ENCODE data around the gene PPIP5K1.

Gene PPIP5K1

DNA sequence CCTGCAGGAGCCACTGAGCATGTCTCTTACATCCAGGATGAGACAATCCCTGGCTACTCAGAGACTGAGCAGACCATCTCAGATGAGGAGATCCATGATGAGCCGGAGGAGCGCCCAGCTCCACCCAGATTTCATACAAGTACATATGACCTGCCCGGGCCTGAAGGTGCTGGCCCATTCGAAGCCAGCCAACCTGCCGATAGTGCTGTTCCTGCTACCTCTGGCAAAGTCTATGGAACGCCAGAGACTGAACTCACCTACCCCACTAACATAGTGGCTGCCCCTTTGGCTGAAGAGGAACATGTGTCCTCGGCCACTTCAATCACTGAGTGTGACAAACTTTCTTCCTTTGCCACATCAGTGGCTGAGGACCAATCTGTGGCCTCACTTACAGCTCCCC is 66.4 kb downstream of the PPIP5K1 start:
- in situ Hi-C loops (cut with HindIII; ENCODE audit: low pct_ligation_motif_present, low pct_unique_long_range_greater_than_20kb, low sequenced_read_pairs) = no loop called here
- DNase-seq = no peak

DNA sequence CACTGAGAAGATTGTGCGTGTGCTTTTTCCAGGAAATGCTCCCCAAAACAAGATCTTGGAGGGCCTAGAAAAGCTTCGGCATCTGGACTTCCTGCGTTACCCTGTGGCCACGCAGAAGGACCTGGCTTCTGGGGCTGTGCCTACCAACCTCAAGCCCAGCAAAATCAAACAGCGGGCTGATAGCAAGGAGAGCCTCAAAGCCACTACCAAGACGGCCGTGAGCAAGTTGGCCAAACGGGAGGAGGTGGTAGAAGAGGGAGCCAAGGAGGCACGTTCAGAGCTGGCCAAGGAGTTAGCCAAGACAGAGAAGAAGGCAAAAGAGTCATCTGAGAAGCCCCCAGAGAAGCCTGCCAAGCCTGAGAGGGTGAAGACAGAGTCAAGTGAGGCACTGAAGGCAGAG is 67.8 kb downstream of the PPIP5K1 start:
- DNase-seq = no peak
- in situ Hi-C loops (cut with HindIII; ENCODE audit: low pct_ligation_motif_present, low pct_unique_long_range_greater_than_20kb, low sequenced_read_pairs) = no loop called here

DNA sequence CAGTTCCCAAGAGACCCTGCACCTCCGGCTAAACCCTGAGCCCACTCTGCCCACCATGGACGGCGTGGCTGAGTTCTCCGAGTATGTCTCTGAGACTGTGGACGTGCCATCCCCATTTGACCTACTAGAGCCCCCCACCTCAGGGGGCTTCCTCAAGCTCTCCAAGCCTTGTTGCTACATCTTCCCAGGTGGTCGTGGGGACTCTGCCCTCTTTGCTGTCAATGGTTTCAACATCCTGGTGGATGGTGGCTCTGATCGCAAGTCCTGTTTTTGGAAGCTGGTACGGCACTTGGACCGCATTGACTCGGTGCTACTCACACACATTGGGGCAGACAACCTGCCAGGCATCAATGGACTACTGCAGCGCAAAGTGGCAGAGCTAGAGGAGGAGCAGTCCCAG is 68.6 kb downstream of the PPIP5K1 start:
- in situ Hi-C loops (cut with HindIII; ENCODE audit: low pct_ligation_motif_present, low pct_unique_long_range_greater_than_20kb, low sequenced_read_pairs) = no loop called here
- DNase-seq = no peak

DNA sequence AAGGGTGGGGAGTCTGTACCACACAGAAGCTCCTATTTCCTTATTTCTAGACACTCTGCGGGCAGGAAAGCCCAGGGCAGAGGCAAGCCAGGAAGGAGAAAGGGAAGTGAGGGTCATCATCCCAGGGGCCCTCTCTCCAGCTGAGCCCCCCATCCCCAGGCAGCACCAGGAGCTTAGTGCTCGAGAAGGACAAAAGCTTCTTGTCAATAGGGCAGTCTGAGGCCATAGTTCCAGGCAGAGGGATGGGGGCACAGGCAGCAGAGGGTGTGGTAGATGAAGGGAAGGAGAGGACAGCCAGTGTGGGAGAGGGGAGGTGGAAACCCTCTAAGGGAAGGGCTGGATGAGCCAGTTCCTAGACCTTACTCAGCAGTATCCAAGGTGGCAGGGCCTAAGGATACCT is 69.9 kb downstream of the PPIP5K1 start:
- DNase-seq = no peak
- in situ Hi-C loops (cut with HindIII; ENCODE audit: low pct_ligation_motif_present, low pct_unique_long_range_greater_than_20kb, low sequenced_read_pairs) = no loop called here

DNA sequence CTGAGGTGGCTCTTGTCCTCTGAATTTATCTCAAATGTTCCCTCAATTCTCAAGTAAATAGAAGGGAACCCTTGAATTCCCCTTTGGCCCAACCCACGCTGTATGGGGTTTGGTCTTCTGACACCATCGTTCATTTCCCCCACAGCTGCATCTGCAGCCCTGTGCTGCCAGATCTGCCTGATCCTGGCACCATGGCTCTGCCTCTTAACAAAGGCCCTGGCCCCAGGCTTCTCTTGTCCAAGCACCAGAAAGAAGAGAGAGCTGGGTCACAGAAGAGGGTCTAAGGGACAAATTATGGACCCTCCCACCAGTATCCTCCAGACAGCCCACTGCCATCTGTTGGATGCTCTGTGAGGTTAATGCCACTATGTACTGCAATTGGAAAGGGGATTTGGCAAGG is 70.8 kb downstream of the PPIP5K1 start:
- in situ Hi-C loops (cut with HindIII; ENCODE audit: low pct_ligation_motif_present, low pct_unique_long_range_greater_than_20kb, low sequenced_read_pairs) = no loop called here
- no peak for DNase-seq

DNA sequence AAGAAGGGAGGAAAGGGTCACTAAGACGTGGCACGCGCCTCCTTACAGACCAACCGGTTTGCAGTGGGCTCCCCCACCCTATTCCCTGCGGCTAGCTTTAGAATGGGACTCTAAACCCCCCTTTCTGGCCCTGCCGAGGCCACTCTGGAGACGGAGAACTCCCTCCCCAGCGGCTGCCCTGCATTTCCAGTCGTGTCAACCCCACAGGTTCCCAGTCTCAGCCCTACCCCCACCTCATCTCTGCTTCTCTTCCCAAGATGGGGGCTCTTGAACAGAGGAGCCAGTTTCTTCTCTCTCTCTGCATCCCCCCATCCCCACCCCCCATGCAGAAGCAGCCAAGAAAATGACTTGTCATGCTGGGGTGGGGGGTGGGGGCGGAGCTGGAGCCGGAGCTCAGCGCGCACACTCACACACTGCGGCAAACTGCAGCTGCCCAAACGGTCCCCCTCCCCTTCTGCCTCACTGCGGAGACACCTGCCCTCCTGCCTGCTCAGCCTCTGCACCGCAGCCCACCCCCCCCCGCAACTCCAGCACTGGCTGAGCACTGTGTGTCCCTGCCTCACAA is 71.7 kb downstream of the PPIP5K1 start:
- in situ Hi-C loops (cut with HindIII; ENCODE audit: low pct_ligation_motif_present, low pct_unique_long_range_greater_than_20kb, low sequenced_read_pairs) = no loop called here

DNA sequence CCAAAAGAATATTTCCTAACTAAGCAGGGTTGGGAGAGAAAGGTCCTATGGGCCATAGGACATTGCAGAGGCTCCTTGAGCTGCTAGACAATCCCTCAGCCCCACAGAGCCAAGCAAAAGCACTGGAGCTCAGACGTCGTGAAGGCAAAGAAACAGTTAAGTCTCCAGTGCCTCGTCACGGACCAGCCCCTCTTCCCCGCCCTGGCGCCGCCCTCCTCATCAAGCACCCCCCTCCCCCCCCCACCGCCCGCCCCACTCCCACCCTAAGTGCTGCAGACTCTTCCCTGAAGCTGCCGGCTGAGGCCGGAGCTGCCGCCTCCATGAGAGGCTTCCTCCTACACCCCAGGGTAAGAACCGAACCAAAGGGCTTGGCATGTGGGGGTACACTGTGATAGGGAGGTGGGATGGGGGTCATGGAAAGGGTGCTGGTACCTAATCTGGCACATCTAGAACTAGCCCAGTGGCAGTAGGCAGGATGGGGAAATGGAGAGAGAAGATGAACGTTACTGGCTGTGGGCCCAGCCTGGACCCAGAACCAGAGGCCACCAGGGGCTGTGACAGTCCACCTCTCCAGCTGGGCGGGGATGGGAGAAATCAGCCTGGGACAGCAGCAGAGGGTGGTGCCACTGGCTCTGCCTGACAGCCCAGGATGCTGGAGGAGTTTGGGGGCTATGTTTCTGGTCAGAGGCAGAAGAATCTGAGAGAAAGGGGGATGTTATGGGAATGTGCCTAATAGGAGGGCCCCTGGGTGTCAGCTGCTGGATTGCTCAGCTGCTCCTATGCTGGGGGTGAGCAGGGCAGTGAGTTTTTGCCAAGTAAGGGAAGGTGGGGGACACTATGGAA is 72.4 kb downstream of the PPIP5K1 start, which contains the start of gene MAP1A:
TSS of gene MAP1A (plus strand) at position 255 of the 843 bp plus-strand sequence. CDS start 3,866 bp downstream, outside the sequence.
- no peak for DNase-seq
- in situ Hi-C loops (cut with HindIII; ENCODE audit: low pct_ligation_motif_present, low pct_unique_long_range_greater_than_20kb, low sequenced_read_pairs) = no loop called here

More for the DNA sequence above, 71.7 kb downstream of the PPIP5K1 start:
- no peak for DNase-seq

DNA sequence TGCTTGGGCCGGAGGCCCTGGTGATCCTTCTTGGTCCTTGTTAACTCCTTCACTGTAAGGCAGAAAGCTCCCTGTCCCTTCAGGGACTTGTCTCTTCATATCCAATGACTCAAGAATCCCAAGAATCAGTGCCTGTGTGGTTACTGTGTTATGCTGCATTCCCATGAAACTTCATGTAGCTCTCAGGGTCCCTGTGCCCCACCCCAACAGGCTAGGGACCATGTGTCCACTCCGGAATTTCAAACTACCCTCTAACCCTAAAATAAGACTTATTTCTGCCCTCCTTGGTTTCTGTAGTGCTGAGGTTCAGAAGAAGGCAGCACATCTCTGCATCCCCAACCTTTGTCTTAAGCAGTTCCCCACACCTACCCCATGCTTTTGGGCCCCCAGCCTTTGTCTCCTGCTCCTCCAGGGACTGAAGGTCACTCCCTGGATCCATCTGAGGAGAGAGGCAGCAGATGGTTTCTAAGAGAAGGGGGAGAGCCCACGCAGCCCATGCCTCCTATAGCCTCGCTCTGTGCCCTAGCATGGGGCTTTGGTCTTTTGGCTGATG is 73.1 kb downstream of the PPIP5K1 start:
- in situ Hi-C loops (cut with HindIII; ENCODE audit: low pct_ligation_motif_present, low pct_unique_long_range_greater_than_20kb, low sequenced_read_pairs) = no loop called here
- no peak for DNase-seq

DNA sequence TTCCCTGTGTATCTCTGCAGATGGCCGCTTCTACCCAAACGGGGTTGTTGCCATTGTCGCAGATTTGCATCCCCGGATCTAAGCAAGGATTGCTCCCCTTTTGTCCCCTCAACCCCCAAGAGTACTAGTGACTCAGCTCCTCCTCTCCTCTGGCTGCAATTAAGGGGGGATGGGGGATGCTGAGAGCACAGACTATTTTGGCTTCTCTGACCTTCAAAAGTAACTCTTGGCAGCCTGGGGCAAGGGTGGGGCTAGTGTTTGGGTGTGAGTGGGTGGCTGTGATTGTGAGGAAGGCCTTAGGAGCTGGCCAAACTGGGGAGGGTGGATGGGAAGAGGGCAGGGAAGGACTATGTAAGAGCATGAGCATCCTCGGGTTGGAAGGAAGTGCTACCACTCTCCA is 73.8 kb downstream of the PPIP5K1 start:
- DNase-seq = no peak
- in situ Hi-C loops (cut with HindIII; ENCODE audit: low pct_ligation_motif_present, low pct_unique_long_range_greater_than_20kb, low sequenced_read_pairs) = no loop called here

DNA sequence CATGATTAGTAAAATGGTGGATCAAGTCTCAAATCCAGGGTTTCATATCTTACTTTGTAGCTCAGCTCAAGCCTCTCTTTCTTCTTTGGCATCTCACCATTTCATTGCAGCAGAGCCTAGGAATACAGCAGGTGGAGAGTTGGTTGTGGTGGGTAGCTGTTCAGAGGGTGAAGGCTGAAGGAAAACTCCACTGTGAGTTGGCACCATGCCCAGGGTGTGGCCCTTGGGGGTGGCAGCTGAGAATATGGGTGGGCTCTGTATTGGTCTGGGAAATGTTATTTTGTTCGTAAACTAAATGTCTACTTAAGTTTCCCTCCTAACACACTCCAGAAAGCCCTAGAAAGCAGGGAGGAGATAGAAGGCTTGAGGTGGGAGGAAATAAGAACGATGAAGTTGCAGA is 74.3 kb downstream of the PPIP5K1 start:
- DNase-seq = no peak
- in situ Hi-C loops (cut with HindIII; ENCODE audit: low pct_ligation_motif_present, low pct_unique_long_range_greater_than_20kb, low sequenced_read_pairs) = no loop called here

DNA sequence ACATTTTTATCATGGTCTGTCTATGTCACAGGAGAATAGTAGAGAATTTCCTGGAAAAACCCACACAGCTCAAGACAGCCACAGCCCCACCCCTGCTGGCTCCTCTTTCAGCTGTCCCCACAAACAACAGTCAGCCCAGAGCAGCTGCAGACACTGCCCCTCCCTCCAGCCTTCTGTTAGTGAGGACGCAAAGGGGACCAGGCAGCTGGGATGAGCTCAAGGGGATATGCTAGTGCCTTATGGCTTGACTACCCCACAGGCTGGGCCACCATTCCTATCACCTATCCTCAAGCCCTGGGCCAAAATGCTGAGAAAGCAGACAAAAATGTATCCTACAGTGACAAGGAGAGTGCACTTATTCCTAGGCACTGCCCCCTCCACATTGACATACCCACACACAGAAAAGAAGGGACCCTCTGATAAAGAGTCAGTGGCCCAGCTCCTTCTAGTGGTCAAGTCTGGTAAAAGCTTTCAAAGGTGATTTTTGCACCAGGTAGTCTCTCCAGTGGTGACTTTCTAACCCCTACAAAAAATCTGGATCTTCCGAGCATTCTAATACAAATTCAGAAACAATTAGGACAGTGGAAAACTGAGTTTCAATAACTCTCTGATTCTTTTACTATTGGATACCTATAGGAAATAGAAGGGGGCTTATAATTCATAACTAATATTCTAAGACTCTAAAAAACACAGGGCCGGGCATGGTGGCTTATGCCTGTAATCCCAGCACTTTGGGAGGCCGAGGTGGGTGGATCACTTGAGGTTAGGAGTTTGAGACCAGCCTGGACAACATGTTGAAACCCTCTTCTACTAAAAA is 75.6 kb downstream of the PPIP5K1 start:
- peak; percentile 12 for DNase-seq
- in situ Hi-C loops (cut with HindIII; ENCODE audit: low pct_ligation_motif_present, low pct_unique_long_range_greater_than_20kb, low sequenced_read_pairs) = no loop called here

DNA sequence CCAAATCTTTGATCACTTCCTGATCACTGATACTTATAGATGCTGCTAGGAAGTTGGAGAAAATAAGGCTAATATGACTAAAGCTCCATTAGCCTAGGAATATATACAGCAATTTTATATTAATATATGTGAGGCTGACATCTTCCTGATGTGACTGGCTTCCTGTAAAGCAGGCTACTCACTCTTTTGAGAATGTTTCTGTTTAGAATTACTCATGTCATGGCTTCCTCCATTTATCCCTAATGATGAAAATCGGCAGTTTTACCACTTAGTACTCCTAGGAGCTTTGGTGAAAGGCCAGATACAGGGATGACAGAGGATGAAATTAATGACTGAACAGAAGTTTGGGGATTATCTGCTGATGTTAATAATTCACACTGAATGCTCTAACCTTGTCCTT is 76.5 kb downstream of the PPIP5K1 start:
- DNase-seq = no peak
- in situ Hi-C loops (cut with HindIII; ENCODE audit: low pct_ligation_motif_present, low pct_unique_long_range_greater_than_20kb, low sequenced_read_pairs) = no loop called here

DNA sequence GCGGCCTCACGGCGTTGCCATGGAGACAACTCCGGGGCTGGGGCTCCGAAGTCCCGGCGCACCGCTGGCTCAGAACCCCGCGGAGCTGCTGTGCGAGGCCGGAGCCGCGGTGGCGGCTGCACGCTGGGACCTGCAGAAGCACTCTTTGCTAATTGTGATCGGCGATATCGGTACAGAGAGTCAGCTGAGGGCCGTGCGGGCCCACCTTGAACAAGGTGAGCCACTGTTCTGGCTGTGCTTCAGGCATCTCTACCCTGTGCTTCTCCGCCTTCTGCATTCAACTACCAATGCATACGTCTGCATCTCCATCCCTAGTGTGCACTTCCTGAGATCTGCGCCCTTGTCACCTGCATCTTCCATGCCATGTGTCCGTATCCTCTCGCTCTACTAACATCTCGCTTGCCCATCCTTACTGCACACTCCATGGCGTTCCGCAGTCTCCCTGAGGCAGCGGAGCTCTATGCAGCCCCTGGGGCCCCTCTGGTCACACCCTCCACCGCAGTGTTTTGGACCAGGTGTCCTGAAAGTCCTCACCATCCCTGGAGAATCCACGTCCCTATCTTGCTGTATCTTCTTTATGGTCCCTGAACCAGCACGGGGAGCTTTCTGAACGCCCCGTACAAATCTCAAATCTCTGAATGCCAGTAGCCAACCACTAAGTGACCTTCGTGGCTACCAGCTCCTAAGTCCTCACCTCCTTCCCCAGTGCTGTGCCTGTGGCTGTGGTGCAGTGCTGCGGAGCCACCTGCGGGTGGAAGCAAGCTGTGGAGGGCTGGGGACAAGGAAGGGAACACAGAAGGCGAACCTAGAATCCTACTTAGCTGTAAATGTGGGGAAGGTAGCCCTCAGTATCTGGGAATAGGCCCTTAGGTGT is 78.8 kb downstream of the PPIP5K1 start:
- DNase-seq = peak; percentile 46
- in situ Hi-C loops (cut with HindIII; ENCODE audit: low pct_ligation_motif_present, low pct_unique_long_range_greater_than_20kb, low sequenced_read_pairs) = no loop called here

DNA sequence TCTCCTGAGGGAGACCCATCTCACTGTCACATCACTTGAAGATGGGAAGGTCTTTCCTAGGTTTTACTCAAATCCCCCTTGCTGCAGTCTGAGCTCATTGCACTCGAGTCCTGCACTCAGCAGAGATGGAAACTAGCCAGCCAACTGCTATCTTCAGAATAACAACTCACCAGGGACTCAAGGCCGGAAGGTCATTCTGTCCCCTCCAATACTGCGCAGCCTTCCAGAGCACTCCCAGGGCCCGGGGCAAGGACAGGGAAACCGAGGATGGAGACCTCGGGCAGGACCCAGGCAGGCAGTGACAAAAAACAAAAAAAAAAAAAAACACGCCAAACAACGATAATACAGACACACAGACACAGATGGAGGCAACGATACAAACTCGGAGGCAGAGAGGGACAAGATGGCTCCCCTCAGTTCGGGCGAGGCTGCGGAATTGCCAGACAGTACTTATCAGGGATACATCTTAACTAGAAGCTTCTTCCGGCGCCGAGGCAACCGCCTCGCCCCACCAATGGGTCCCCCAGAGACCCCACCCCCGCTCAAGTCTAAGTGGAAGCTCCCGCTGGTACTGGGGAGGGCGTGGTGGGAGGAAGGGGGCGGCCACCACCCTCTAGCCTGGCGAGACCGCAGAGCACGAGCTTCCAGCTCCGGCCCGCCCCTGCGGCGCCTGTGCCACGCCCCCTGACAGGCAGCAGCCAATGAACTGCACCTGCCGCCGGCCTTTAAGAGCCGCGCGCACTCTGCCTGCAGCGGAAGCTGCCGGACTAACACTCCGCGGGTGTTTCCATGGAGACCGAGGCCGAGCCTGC is 79.6 kb downstream of the PPIP5K1 start:
- peak; percentile 98 for DNase-seq
- in situ Hi-C loops (cut with HindIII; ENCODE audit: low pct_ligation_motif_present, low pct_unique_long_range_greater_than_20kb, low sequenced_read_pairs) = no loop called here

DNA sequence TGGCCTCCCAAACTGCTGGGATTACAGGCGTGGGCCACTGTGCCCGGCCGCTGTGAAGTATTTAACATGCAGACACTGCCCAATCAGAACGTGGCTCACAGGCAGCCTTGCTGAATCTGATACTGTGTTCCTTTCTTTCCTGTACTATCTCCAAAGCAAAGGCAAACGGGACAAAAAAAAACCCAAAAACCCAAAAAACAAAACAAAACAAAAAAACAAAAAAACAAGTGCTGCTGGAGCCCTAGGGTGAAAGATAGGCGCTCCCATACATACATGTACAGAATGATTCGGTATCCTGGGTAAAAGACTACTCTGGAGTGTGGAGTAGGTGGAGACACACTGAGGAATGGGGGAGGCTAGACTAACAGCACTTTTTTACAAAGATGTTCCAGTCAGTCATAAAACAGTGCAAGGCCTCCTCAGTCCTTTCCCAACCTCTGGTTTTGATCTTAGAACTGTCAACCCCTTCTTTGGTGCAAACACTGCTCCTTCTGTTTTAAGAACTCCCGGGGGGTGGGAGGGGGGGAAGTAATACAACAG is 80.3 kb downstream of the PPIP5K1 start:
- in situ Hi-C loops (cut with HindIII; ENCODE audit: low pct_ligation_motif_present, low pct_unique_long_range_greater_than_20kb, low sequenced_read_pairs) = no loop called here
- DNase-seq = peak; percentile 42

DNA sequence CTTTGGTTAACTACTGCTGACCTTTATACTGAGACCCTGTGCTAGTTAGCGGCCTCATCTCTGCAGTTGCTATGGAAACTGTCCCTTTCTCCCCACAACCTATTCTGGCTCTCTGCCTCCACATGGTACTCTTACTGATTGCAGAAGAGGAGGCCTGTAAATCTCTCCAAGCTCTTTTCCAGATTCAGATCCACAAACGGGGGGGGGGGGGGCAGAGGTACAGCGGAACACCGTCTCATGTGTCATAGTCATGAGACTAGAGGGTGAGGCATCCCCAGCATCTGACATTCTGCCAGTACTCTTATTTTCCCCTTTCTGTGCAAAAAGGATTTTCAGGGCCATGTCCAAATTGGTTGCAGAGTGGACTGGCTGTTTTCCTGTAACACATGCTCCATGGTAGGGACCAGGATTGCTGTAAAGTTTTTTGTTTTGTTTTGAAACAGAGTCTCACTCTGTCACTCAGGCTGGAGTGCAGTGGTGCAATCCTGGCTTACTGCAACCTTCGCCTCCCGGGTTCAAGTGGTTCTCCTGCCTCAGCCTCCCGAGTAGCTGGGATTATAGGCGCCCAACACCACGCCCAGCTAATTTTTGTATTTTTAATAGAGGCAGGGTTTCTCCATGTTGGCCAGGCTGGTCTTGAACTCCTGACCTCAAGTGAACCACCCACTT is 80.9 kb downstream of the PPIP5K1 start:
- in situ Hi-C loops (cut with HindIII; ENCODE audit: low pct_ligation_motif_present, low pct_unique_long_range_greater_than_20kb, low sequenced_read_pairs) = no loop called here
- peak; percentile 28 for DNase-seq

DNA sequence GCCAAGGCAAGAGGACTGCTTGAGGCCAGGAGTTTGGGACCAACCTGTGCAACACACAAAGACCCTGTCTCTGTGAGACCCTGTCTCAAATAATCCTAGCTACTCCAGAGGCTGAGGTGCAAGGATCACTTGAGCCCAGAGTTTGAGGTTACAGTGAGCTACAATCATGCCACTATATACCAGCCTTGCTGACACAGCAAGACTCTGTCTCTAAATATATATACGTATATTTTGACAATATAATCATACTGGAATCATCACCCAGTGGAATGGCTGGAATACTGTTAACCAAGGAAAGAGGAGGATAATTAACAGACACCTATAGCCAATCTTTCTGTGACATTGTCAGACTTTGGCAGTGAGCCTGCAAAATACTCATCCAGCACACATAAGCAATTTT is 81.6 kb downstream of the PPIP5K1 start:
- in situ Hi-C loops (cut with HindIII; ENCODE audit: low pct_ligation_motif_present, low pct_unique_long_range_greater_than_20kb, low sequenced_read_pairs) = no loop called here
- DNase-seq = no peak
